GM19324 (cell line): ENCODE data around the gene IFI27L1.

Source experiments
- ATAC-seq: cut with Tn5 transposase; IDR thresholded peaks from one replicate; pipeline ENCODE4 v1.9.1; 2021; ENCODE audit warnings: mild to moderate bottlenecking, moderate library complexity; ENCODE audit not compliant: unreplicated experiment, low FRiP score

The IFI27L1 gene

DNA sequence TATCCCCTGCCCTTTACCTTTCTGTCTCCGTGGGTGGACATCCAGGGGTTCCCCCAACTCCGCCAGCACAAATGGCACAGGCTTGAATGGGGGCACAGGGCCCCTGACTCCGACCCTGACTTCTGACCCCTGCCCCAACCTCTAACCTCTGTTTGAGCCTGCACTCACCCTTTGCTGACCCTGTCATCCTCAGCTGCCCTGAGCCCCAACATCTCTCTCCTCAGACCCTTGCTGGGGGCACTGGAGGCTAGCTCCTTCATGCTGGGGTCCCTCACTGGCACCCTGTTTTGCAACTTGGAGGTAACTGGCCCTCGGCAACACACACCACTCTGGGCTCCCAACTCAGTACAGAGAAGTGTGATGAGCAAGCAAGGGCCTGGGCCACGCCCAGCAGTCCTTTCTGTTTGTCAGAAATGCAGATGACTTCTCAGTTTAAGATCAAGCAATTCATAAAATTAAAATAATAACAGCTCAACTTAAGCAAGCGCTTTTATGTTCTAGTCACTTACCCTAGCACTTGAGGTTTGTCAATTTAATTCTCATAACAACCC, 31.5 kb downstream of the IFI27L1 start:
- ATAC-seq = no peak

DNA sequence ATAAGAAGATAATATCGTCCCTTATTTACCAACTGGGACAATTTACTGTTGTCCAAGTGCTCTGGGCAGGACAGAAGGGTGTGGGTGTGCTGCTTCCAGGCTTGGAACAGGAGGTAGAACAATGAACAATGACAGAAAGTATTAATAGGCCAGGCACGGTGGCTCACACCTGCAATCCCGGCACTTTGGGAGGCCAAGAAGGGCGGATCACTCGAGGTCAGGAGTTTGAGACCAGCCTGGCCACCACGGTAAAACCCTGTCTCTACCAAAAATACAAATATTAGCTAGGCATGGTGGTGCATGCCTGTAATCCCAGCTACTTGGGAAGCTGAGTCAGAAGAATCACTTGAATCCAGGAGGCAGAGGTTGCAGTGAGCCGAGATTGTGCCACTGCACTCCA, 32.0 kb downstream of the IFI27L1 start:
- no peak for ATAC-seq

DNA sequence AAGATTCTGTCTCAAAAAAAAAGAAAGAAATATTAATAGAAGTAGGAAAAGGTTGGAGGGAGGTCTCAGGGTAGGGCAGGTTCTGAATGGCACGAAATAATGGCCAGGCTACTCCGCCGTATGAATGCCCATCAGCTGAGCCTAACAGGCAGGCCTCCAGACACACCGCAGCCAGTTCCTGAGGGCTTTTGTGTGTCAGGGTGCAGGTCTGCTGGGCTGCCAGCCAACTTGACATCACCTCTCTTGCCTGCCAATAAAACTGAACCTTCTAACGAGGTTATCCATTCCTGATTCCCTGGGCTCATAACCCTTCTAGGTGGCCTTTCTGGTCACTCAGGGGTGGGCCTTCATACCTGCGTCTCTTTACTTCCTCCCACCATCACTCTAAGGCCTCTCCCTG, 32.4 kb downstream of the IFI27L1 start:
- ATAC-seq = no peak

DNA sequence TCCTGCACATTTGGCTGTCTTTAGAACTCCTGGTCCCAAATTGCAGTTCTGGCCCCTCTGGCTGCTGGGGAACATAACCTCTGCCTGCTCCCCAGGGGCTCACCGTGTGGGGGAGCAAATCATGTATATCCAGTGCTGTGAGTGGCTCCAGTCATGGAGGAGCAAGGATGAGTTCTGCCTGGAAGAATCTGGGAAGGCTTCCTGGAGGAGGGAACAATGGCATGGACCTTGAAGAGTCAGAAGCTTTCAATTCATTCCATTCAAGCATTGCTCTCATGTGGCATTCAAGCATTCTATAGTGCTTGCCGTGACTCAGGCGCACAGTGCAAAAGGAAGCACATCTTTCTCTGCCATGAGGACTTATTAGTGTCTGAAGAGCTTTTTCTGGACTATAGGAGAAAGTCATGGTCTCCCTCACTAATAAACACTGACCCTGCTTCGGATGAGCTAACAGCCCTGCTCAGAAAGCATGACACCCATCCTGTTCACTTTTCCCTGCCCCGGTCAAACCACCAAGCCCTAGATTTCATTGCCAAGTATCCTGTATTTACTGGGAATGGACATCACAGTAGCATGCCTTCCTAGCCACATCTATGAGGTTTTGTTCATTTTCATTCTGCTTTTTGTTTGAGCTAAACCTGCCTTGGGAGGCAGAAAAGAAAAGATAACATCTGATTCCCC, 32.9 kb downstream of the IFI27L1 start:
- ATAC-seq = no peak

DNA sequence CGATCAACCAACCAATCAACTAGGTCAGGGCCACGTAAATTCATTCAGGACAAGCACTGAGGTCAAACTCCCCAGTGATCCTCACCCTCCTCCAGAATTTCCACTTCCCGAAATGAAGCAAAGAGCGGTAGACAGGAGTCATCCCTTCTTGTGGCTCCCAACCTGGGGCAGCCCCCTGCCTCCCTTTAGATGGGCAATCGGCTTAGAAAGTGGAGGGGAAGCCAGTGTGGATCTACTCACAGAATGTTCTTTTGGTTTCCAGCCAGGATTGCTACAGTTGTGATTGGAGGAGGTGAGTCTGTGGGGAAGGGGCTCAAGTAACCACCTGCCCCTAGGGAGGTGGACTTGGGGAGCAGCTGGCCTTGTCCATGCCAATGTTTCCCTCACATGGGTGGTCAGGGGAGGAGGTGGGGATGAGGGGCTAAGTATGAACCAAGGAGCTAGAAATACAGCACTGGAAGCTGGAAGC, 33.5 kb downstream of the IFI27L1 start:
- ATAC-seq = no peak

DNA sequence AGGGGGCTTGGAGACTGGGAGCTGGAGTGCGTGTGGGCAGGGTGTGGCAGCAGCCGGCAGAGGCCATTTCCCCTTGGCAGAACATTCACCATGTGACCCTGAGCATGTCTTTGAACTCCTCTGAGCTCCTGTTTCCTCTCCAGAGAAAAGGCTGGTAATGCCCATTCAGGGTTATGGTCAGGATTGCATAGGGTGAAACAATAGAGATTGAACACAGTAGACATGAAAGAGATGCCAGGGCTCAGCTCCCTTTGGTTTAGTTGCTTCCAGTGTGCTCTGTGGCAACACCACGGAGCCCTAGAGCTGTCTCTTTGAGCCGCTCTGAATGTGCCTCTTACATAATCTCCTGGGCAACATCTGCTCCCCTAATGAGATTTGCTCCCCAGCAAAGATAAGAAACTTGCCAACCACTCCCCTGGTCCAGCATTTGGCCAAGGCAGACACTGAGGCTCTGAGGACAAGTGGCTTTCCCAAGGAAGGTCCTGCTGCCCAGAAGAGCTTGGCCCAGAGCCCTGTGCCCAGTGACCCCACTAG, 34.0 kb downstream of the IFI27L1 start:
- ATAC-seq = no peak

DNA sequence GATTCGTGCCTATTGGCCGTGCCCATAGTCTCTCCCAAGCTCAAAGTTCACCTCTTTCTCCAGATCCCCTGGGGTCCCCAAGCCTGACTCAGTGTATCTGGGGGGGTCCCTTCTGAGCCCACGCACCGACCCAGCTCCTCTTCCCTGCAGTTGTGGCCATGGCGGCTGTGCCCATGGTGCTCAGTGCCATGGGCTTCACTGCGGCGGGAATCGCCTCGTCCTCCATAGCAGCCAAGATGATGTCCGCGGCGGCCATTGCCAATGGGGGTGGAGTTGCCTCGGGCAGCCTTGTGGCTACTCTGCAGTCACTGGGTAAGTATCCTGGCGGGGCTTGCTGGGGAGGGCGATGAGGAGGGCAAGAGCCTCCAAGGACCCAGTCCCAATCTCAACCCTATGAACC, 34.5 kb downstream of the IFI27L1 start:
- no peak for ATAC-seq

DNA sequence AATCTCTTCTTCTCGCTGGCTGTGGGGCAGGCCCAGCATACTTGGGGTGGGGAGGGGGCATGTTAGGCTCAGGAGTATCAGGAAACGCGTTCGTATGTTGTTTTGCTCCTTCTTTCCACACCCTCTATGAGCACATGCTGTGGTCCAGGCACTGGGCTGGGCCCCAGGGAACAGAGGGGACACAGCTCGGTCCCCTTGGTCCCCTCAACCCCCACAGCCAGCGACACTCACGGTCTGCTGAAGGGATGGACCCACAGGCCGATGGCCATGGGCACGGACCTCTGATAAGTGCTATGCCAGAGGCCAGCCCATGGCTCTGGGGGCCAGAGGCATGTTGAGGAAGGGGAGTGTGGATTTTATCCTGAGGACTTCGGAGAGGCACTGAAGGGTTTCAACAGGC, 35.6 kb downstream of the IFI27L1 start:
- ATAC-seq = no peak

DNA sequence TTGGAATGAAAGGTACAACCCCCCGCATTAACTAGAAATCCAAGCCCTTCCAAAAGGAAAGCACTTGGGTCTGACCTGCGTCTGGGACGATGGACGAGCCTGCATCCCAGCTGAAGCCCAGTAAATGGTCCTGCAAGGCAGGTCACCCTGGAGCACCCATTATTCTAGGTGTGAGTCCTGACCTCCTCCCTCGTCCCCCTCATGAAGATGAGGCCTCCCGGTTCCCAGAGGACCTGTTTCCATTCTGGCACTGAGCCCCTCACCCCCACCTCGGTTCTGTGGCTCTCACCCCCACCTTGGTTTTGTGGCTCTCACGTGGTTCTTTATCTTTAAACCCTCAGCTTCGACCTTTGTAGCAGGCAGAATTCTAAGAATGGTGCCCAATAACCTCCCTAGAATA, 36.7 kb downstream of the IFI27L1 start:
- ATAC-seq = no peak

DNA sequence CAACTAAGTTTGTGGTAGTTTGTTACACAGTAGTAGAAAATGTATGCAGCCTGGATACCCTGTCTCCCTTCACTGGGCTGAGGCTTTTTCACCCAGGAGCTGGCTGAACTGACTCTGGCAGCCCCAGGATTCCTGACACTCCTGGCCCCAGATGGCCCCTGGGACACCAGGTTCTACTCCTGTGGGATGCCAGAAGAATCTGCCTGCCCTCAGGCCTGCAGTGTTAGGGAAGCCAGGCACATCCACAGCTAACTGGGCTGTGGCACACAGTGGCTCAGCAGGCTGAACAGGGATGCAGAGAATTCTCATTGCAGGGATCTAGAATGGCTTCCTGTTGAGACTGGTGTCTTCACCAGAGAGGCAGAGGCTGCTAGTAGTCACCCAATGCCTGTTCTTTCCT, 38.0 kb downstream of the IFI27L1 start:
- ATAC-seq = no peak

DNA sequence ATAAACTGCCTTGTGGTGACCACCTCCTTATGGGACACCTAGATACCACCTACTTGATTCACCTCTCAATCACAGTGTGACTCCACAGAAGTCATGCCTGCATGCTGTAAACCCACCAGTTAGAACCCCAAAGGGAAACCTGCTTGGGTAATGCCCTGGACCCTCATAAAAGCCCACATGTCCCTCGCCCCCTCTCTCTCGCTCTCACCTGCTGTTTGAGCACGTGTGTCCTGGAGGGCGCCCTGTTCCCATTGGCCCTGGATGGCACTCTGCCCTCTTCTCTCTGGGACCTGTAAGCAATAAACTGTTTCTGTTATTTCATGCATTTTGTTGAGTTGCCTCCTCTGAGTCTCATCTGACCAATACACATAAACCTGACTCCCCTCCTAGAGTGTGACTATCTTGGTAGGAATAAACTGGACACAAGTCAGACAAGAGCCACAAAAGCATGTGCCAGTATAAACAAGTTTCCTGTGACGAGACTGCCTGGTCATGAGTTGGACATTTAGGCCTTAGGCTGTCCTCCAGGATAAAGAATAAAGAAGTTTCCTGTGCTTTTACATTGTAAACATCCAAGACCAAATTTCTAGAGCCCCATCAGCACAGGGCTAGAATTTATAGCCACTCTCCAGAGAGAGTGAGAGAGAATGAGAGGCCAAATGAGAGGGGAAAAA, 39.7 kb downstream of the IFI27L1 start:
- ATAC-seq = no peak

DNA sequence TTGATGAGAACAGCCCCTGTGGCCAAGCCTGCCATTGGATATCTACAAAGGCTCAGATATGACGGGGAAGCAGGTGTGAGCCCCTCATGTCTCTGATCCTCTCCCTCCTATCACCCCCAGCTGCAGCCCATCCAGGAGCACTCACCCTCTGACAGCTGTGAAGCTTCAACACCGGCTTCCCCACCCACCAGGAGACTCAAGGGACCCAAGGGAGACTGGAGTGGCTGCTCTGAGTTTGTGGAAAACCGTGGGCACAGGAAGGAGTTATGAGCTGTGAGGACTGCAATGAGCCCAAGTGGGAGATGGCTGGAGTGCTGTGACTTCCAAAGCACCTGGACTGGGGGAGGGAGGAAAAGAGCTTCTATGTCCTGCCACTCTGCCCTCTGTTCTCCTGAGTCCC, 40.4 kb downstream of the IFI27L1 start:
- no peak for ATAC-seq

DNA sequence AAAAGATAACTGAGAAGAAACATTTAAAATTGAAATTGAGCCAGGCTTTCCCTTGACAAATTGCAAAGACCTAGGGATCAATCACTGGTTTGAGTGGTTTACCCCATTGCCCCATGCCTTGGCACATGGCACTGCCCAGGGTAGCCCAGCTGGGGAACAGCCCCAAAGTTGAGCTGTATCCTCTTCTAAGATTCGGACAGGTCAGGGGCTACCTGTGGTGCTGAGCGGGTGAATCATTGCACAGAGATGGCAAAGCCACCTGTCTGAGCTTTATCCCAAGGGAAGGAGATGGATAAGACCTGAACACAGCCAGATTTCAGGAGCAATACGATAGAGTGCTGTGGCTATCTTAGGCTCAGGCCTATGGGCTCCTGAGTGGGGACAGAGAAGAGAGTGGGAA, 41.3 kb downstream of the IFI27L1 start:
- ATAC-seq = no peak

DNA sequence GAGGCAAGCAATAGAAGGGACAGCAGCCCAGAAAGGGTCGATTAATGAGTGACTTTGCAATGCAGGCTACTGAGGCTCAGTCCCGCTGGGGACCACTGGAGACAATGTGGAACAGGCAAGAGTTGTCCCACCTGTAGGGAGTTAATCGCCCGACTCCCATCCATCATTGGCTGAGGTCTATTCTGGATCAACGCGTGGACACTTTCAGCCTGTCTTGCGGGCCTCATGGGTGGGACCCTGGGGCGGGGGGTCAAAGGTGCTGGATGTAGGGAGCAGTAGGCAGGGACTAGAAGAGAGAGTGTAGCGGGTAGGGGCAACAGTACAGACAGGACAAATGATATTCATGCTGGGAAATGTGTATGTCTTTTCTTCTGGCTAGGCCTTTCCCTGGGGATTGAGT, 42.2 kb downstream of the IFI27L1 start:
- ATAC-seq = no peak

DNA sequence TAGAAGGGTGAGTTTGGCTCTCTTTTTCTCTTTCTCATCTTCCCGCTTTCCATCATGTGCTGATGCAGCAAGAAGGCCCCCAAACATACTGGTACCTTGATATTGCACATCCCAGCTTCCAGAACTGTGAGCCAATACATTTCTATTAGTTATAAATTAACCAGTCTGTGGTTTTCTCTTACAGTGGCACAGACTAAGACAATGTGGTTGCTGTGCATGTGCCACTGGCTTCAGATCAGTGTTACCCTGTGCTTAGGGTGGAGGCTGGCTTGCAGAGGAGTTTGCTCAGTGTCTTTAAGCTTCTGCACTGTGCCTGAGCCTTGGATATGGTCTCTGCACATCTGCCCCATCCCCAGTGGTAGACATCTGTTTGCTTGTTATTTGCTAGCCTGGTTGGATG, 42.8 kb downstream of the IFI27L1 start:
- no peak for ATAC-seq

DNA sequence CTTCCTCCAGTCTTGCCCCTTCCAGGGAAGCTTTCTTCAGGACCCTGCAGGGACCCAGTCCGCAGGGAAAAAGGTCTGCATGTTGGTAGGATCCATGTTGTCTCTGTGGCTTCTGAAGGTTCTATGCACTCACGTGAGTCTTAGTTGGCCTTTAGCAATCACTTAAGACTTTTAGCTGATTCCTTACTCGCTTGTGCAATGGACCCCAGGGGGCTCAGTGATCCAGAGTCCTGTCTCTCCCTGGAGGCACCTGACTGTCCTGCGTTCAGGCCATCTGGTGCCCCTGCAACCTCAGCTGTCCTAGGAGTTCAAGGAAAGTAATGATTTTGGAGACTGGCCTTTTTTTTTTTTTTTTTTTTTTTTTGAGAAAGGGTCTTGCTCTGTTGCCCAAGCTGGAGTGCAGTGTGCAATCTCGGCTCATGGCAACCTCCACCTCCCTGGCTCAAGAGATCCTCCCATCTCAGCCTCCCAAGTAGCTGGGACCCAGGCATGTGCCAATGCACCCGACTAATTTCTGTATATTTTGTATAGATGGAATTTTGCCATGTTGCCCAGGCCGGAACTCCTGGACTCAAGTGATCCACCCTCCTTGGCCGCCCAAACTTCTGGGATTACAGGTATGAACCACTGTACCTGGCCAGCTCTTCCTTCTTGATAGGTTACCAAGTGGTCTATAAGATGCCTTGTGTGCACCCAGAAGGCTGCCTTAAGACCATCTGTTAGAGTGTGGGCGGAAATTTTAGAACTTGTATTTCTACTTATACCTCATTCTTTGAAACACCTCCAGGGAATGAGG, 43.7 kb downstream of the IFI27L1 start:
- ATAC-seq = no peak

DNA sequence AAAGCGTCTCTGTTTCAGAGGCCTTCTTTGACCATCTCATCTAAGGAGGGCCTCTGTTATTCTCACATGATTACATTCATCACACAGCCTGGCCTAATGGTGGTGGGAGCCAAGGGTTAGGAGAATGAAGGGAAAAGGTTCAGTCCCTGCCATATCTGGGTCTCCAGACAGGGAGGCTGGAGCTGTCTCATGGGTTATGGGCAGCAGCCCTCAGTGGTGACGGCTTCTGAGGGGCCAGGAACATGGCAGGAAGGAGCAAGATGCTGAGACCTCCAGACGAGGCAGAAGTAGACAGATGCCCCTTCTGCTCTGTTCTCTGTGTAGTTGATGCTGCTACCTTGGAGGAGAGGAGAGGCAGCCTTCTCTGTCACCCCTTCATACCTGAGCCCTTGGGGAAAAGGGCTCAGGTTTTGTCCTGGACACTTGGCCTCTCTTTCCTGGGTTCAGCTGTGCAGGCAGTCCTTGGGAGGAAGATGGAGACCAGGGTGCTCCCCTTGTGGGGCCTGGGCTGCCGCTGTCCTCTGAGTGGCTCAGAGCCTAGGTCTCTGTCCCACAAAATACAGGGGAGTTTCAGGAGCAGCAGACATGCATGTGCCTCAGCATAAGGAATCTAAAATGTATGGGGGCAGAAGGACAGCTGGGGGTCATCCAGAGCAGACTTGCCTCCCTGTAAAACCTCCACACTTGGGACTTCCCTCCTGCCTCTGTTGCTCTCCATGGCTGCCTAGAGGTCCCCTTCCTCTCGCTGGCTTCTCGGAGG, 44.7 kb downstream of the IFI27L1 start:
- no peak for ATAC-seq

DNA sequence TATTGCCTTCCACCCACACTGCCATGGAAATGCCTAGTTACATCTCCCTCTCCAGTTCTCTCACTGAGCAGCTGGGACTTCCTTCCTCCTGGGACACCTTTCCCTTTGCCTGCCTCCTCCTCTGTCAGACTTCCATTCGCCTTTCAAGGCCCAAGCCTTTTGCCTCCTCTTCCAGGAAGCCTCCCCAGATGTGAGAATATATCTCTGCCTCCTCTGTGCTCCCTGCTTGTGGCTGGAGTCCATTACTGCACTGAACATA, 45.2 kb downstream of the IFI27L1 start:
- ATAC-seq = no peak

DNA sequence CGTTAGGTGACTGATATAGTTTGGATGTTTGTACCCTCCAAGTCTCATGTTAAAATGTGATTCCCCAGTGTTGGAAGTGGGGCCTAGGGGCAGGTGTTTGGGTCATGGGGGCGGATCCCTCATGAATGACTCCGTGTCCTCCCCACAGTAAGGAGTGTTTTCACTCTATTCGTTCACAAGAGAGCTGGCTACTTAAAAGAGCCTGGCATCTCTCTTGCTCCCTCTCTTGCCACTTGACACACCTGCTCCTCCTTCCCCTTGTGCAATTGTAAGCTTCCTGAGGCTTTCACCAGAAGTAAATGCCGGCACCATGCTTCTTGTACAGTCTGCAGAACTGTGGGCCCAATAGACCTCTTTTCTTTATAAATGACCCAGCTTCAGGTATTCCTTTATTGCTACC, 45.7 kb downstream of the IFI27L1 start:
- no peak for ATAC-seq

DNA sequence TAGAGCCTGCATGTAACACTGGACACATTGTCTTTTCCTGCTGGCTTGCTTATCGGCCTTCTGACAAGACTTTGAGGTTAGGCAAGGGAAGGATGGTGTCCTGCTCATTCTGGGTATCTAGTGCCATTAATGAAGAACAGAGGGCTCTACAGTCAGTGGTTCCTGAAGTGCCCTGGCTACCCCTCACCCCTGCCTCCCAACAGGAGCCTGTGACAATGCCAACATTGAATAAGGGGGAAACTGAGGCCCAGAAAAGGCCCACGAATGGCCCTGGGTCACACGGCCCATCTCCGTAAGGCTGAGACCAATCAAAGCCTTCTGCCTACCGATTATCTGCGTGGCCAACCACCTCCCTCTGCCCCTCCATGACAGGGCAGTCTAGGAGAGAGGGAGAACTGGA, 46.2 kb downstream of the IFI27L1 start:
- ATAC-seq = no peak
